IPS-18a (cell line): ENCODE measurements around the gene TRIM26.
"Not testable (repeated sequence)": the region's sequence is repeated elsewhere in the genome, so short reads cannot be mapped to it uniquely, and the experiment has no call there.

Experiments
- H3K27ac ChIP-seq: one replicate; pipeline ENCODE4 v1.5.1; 2013; ENCODE audit warnings: low read length
- H3K27me3 ChIP-seq: one replicate; pipeline ENCODE4 v1.6.1; 2013; ENCODE audit warnings: mild to moderate bottlenecking, low read length; ENCODE audit not compliant: control insufficient read depth, insufficient read depth
- H3K36me3 ChIP-seq: one replicate; pipeline ENCODE4 v1.6.1; 2013; ENCODE audit warnings: low read depth, low read length; ENCODE audit not compliant: control insufficient read depth
- H3K4me1 ChIP-seq: one replicate; pipeline ENCODE4 v1.6.1; 2013; ENCODE audit warnings: low read depth, low read length; ENCODE audit not compliant: control insufficient read depth
- H3K4me3 ChIP-seq: one replicate; pipeline ENCODE4 v1.5.1; 2013; ENCODE audit warnings: low read length
- H3K9ac ChIP-seq: one replicate; pipeline ENCODE4 v1.6.1; 2013; ENCODE audit warnings: mild to moderate bottlenecking, low read length, moderate library complexity
- H3K9me3 ChIP-seq: one replicate; pipeline ENCODE4 v1.6.1; 2013; ENCODE audit warnings: low read depth, low read length; ENCODE audit not compliant: control insufficient read depth

The TRIM26 gene

DNA sequence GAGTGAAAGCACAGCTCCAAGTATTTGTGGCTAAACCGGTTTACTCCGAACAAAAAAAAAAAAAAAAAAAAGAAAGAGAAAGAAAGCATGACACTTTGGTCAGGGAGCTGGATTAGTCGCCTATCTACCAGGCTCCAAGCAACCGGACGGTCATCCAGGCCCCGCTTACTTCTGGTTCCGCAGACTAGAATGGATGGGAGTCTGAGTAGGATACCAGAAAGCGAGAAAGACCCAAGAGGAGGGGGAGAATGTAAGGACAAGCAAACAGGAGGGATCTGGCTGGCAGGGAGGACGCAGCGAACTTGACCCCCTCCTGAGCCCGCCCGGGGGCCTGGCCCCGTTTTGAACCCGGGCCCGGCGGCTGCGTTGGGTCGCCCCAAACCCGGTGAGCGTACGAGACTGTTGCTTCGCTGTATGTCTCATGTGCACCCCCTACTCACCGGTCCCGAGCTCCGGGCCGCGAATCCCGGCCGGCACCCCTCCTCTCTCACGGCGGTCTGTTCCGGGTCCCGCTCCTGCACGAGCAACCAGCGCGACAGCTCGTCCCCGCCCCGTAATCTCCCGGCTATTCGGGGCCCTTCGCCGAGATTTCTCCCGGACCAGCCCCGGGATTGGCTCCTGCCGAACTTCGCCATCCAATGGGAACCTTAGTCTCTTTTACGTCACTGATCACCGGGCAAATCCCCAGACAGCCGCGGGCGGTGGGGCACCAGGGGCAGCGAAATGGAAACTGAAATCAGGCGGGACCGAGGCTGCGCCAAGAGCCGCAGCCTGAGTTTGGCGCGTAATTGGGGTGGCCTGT lies at the start of gene TRIM26:
TSS of gene TRIM26 (minus strand) at position 542 of the 802 bp plus-strand sequence. CDS start 14,303 bp downstream, outside the sequence.
- Histone ChIP-seq H3K4me1 (peaks cover 5% of the 10 kb centered on the region), H3K27ac (peak within 1 kb of the TSS; percentile 75), H3K4me3 (peak within 1 kb of the TSS; percentile 93), H3K27me3 (peaks cover 10% of the 10 kb centered on the region), H3K9me3 (no peaks in the 10 kb centered on the region), H3K9ac (peak within 1 kb of the TSS; percentile 90), H3K36me3 (no peaks in the 10 kb centered on the region)

GRCh38 chr6:30260036-30260504 lies 46.9 kb upstream of the TRIM26 start:
- Histone ChIP-seq H3K36me3 (peaks cover 3% of the 10 kb centered on the region), H3K27me3 (peaks cover 22% of the 10 kb centered on the region), H3K4me1 (peaks cover 3% of the 10 kb centered on the region), H3K9ac (peak overlapping the region; percentile 28), H3K4me3 (peak overlapping the region; percentile 68), H3K9me3 (no peaks in the 10 kb centered on the region), H3K27ac (no peak overlapping the region)

DNA sequence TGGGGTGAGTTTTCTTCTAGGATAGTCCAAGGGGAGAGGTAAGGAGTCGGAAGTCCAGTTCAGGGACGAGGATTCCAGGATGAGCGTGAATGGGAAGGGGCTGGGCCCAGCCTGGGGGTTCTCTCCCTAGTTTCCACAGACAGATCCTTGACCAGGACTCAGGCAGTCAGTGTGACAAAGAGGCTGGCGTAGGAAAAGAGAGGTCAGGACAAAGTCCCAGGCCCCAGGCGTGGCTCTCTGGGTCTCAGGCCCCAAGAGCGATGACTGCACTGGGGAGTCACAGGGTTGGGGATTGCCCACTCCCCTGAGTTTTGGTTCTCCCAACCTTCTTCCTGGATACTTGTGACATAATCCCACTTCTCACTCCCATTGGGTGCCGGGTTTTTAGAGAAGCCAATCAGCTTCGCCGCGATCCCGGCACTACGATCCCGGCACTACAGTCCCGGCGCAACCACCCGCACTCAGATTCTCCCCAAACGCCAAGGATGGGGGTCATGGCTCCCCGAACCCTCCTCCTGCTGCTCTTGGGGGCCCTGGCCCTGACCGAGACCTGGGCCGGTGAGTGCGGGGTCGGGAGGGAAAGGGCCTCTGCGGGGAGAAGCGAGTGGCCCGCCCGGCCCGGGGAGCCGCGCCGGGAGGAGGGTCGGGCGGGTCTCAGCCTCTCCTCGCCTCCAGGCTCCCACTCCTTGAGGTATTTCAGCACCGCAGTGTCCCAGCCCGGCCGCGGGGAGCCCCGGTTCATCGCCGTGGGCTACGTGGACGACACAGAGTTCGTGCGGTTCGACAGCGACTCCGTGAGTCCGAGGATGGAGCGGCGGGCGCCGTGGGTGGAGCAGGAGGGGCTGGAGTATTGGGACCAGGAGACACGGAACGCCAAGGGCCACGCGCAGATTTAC lies 46.2 kb upstream of the TRIM26 start:
- peaks cover 3% of the 10 kb centered on the region for H3K36me3 ChIP-seq
- H3K4me1 ChIP-seq, result peaks cover 3% of the 10 kb centered on the region
- H3K9me3 ChIP-seq, result no peaks in the 10 kb centered on the region
- H3K27ac ChIP-seq, result no peak overlapping the region
- H3K9ac ChIP-seq, result peak overlapping the region; percentile 28
- peak overlapping the region; percentile 68 for H3K4me3 ChIP-seq
- peaks cover 22% of the 10 kb centered on the region for H3K27me3 ChIP-seq

- Histone ChIP-seq H3K9me3 (no peaks in the 10 kb centered on the region), H3K27ac (no peak overlapping the region), H3K4me3 (no peak overlapping the region), H3K9ac (no peak overlapping the region), H3K36me3 (peaks cover 3% of the 10 kb centered on the region), H3K27me3 (peaks cover 22% of the 10 kb centered on the region), H3K4me1 (peaks cover 3% of the 10 kb centered on the region)
Measured at GRCh38 chr6:30258204-30258603, 45.0 kb upstream of the TRIM26 start.

- H3K4me3 ChIP-seq, H3K27me3 ChIP-seq, H3K27ac ChIP-seq, H3K4me1 ChIP-seq, H3K9me3 ChIP-seq, H3K36me3 ChIP-seq, H3K9ac ChIP-seq: not testable (repeated sequence)
Measured at GRCh38 chr6:30252417-30252816, 39.2 kb upstream of the TRIM26 start.

DNA sequence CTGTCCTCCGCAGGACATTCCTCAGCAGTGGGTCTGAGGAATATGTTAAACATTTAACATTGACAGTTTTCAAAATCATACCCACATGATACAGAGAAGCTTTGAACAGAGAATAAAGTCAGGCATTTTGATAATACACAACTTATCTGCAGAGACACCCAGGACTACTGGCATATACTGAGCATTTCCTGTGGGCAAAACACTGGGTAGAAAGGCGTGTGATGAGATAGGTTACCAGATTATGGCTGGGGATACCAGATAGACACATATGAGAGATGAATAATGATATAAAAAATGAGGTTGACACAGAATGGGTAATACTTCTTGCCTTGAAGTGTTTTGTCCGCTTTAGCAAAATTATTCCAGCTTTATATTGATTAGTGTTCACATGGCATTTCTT lies 31.4 kb upstream of the TRIM26 start:
- H3K36me3 ChIP-seq, result no peaks in the 10 kb centered on the region
- H3K9me3 ChIP-seq, result no peaks in the 10 kb centered on the region
- no peaks in the 10 kb centered on the region for H3K4me1 ChIP-seq
- no peak overlapping the region for H3K4me3 ChIP-seq
- H3K9ac ChIP-seq, result no peak overlapping the region
- no peak overlapping the region for H3K27ac ChIP-seq
- no peaks in the 10 kb centered on the region for H3K27me3 ChIP-seq

DNA sequence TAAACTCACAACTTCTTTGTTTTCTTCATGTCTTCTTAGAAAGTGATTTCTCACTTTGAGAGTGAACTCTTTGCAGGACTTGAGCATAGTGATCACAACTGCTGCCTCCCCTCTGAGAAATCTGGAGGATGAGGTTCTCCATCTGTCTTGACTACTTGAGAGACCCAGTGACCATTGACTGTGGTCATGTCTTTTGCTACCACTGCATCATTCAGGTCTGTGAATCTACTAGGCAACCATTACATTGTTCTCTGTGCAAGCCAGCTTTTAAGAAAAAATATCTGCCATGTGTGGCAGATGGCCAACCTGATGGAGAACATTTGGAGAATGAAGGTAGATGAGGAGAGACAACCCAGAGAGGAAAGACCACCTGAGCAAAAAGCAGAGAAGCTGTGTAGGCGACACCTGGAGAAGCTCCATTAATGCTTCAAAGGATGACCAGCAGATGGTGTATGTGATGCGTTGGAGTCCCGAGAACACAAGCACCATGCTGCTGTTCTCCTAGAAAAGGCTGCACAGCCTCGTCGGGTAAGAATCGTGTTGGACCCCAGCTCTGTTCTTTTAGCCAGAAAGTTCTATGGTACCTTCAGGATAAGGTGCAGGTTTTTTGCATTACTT lies 25.1 kb upstream of the TRIM26 start:
- no peaks in the 10 kb centered on the region for H3K27me3 ChIP-seq
- H3K27ac ChIP-seq, result no peak overlapping the region
- no peak overlapping the region for H3K4me3 ChIP-seq
- no peaks in the 10 kb centered on the region for H3K9me3 ChIP-seq
- H3K4me1 ChIP-seq, result no peaks in the 10 kb centered on the region
- no peaks in the 10 kb centered on the region for H3K36me3 ChIP-seq
- no peak overlapping the region for H3K9ac ChIP-seq

GRCh38 chr6:30234356-30234755 lies 21.1 kb upstream of the TRIM26 start:
- no peak overlapping the region for H3K27ac ChIP-seq
- no peaks in the 10 kb centered on the region for H3K36me3 ChIP-seq
- no peak overlapping the region for H3K9ac ChIP-seq
- H3K4me3 ChIP-seq, result no peak overlapping the region
- no peaks in the 10 kb centered on the region for H3K4me1 ChIP-seq
- no peaks in the 10 kb centered on the region for H3K27me3 ChIP-seq
- H3K9me3 ChIP-seq, result no peaks in the 10 kb centered on the region

GRCh38 chr6:30231067-30231466 lies 17.9 kb upstream of the TRIM26 start:
- Histone ChIP-seq H3K27me3 (no peaks in the 10 kb centered on the region), H3K27ac (no peak overlapping the region), H3K4me3 (no peak overlapping the region), H3K36me3 (no peaks in the 10 kb centered on the region), H3K4me1 (no peaks in the 10 kb centered on the region), H3K9me3 (no peaks in the 10 kb centered on the region), H3K9ac (no peak overlapping the region)

DNA sequence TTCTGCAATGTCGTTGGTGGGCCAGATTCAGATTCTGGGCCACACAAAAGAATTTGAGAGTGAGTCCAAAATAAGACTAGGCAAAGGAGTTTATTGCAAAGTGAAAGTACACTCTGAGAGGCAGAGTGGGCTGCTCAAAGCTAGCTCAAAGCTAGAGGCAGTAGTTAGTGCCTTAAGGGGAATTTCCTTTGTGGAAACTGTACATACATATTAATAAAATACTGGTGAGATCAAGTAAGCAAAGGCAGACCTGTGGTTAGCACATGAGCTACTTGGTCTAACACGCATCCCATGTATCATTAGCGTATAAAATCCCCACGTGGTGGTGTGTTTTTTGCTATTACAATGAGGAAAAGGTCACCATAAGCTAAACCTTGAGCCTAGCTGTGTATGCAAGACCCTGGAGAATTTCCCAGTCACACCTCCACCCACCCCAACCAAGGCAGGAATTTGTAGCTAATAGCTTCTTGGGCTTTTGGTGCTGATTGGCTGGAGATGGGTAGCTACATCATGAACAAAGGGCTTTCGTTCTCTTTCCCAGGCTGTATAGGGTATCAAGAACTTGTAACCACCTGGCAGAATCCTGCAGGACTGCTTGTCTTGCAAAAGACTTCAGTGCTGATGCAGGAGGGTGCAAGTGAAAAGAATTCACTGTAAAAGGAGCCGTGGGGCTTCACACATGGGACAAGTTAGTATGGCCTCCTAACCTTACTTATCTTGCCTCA lies 14.7 kb upstream of the TRIM26 start:
- no peak overlapping the region for H3K27ac ChIP-seq
- H3K4me3 ChIP-seq, result no peak overlapping the region
- H3K27me3 ChIP-seq, result no peaks in the 10 kb centered on the region
- H3K9ac ChIP-seq, result no peak overlapping the region
- peaks cover 3% of the 10 kb centered on the region for H3K9me3 ChIP-seq
- no peaks in the 10 kb centered on the region for H3K36me3 ChIP-seq
- no peaks in the 10 kb centered on the region for H3K4me1 ChIP-seq

DNA sequence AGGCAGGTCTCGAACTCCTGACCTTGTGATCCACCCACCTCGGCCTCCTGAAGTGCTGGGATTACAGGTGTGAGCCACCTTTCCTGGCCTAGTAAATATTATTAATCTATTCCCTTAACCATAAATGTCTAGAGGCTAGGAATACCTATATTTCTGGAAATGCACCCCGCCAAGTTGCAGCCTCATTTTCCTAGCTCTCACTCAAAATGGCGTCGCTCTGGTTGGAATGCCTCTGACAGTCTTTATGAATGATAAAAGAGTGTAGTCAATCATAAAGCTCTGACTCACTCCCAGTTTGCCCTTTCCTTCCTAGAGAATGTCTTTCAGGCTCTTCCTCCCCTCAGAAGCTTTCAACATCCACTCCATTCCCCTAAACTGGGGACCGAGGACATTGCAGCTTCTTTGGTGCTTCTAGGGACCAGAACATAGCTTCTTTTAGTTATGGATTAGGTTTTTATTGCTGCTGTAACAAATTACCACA lies 14.1 kb upstream of the TRIM26 start:
- H3K4me3 ChIP-seq, result no peak overlapping the region
- peaks cover 3% of the 10 kb centered on the region for H3K9me3 ChIP-seq
- no peak overlapping the region for H3K9ac ChIP-seq
- no peaks in the 10 kb centered on the region for H3K27me3 ChIP-seq
- no peak overlapping the region for H3K27ac ChIP-seq
- no peaks in the 10 kb centered on the region for H3K36me3 ChIP-seq
- H3K4me1 ChIP-seq, result no peaks in the 10 kb centered on the region
